M059J (cell line): ENCODE measurements around the gene ZNF737. TPM values are rescaled to one million over a fixed set of nuclear protein-coding genes. Genes with fewer than 3 reads are reported as not detected.
"Not testable (repeated sequence)": the region's sequence is repeated elsewhere in the genome, so short reads cannot be mapped to it uniquely, and the experiment has no call there.

Experiments used
- DNase-seq: peaks from one replicate; pipeline ENCODE4 v3.0.0-alpha.2; 2012; ENCODE audit warnings: low read depth
- total RNA-seq: library from RNA; depleted of rRNA; stranded (reverse); fragments of >200 nt; shearing (Covaris generic); gene quantifications from 2 replicates; pipeline ENCODE4 v1.2.3, GENCODE V29; 2014; rRNA removed

The ZNF737 gene
- total RNA-seq: 0.20 and 0.27 TPM in 2 replicates

- DNase-seq: peak; percentile 55
Measured at GRCh38 chr19:20565321-20566018, at the start of gene ZNF737. ZNF737 (minus strand) TSS chr19:20565781; CDS start chr19:20565640, 141 bp downstream.

- not testable (repeated sequence) for DNase-seq
Measured at GRCh38 chr19:20614971-20615370, 49.4 kb upstream of the ZNF737 start.

- no peak for DNase-seq
Measured at GRCh38 chr19:20612711-20613316, 47.2 kb upstream of the ZNF737 start.

GRCh38 chr19:20611866-20612265, 46.3 kb upstream of the ZNF737 start:
- no peak for DNase-seq

- DNase-seq: no peak
Measured at GRCh38 chr19:20607943-20608342, 42.4 kb upstream of the ZNF737 start.

GRCh38 chr19:20558571-20558970, 7.0 kb downstream of the ZNF737 start:
- no peak for DNase-seq

GRCh38 chr19:20558011-20558410, 7.6 kb downstream of the ZNF737 start:
- DNase-seq: no peak

- DNase-seq: not testable (repeated sequence)
Measured at GRCh38 chr19:20544667-20545333, 20.8 kb downstream of the ZNF737 start.

GRCh38 chr19:20530303-20530702, 35.3 kb downstream of the ZNF737 start:
- not testable (repeated sequence) for DNase-seq

- no peak for DNase-seq
Measured at GRCh38 chr19:20513189-20513904, 52.2 kb downstream of the ZNF737 start.

- peak; percentile 15 for DNase-seq
Measured at GRCh38 chr19:20503476-20503875, 62.1 kb downstream of the ZNF737 start.

Other genes starting within 250 kb of the ZNF737 start
- gene ZNF626, start 95.8 kb upstream of the ZNF737 start, total RNA-seq: 2.3 and 2.4 TPM in 2 replicates
- gene ZNF66, start 210.5 kb upstream of the ZNF737 start, total RNA-seq: 0.69 and 1.6 TPM in 2 replicates